Activated CD8-positive, alpha-beta memory T cell treated with anti-CD3 and anti-CD28 coated beads, Interleukin-2, amount 10 ng/mL, durations not matched to agents 7 days and 5 days (primary cell): ENCODE measurements around the gene CRYL1. TPM values are rescaled to one million over a fixed set of nuclear protein-coding genes. Genes with fewer than 3 reads are reported as not detected.
"Not testable (repeated sequence)": the region's sequence is repeated elsewhere in the genome, so short reads cannot be mapped to it uniquely, and the experiment has no call there.

Source experiments
- ATAC-seq: fragments of 150-1000 bp; cut with Tn5 transposase; one replicate; pipeline ENCODE4 v1.10.0; 2021; ENCODE audit warnings: moderate library complexity
- CTCF ChIA-PET: fragments of 350-600 bp; sonication (Branson Sonifier 250); formaldehyde crosslinking; loops from one replicate; lab custom pipeline; 2021; ENCODE audit warnings: antibody characterized with exemption; lab: Charles Lee
- DNase-seq: peaks from one replicate; pipeline ENCODE4 v3.0.0-alpha.2; 2020
- H3K27ac Mint-ChIP-seq: one replicate; pipeline ENCODE4 v1.8.0; 2021; ENCODE audit warnings: mild to moderate bottlenecking, mixed read lengths
- H3K27me3 Mint-ChIP-seq: one replicate; pipeline ENCODE4 v1.8.0; 2021; ENCODE audit warnings: mixed read lengths
- H3K36me3 Mint-ChIP-seq: one replicate; pipeline ENCODE4 v1.8.0; 2021; ENCODE audit warnings: mild to moderate bottlenecking, mixed read lengths
- H3K4me1 Mint-ChIP-seq: one replicate; pipeline ENCODE4 v1.8.0; 2021; ENCODE audit warnings: mixed read lengths
- H3K4me3 Mint-ChIP-seq: one replicate; pipeline ENCODE4 v1.8.0; 2021; ENCODE audit warnings: mild to moderate bottlenecking, moderate library complexity, mixed read lengths
- H3K9me3 Mint-ChIP-seq: one replicate; pipeline ENCODE4 v1.8.0; 2022; ENCODE audit warnings: low read depth, mixed read lengths
- total RNA-seq, 2 experiments: library from RNA; stranded (reverse); gene quantifications; one replicate each; pipeline ENCODE4 v1.2.3, GENCODE V29; 2021

The CRYL1 gene
- total RNA-seq, 2 experiments from 2014 or later, result 11.3 to 13.1 TPM

DNA sequence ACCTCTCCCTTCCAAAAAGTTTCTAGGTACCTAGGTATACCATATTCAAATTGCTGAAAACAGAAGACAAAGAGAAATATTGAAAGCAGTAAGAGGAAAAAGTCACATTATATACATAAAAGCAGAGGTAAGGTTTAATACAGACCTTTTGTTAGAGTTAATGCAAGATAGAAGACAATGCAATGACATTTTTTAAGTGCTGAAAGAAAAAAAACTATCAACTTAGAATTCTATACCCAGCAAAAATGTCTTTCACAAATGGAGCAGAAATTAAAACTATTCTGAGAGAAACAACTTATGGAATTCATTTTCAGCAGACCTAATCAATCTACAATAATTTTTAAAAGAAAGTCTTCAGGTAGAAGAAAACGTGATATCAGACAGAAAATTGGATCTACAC lies 77.2 kb downstream of the CRYL1 start:
- Mint-ChIP-seq H3K27ac (no peak overlapping the region), H3K27me3 (no peaks in the 10 kb centered on the region), H3K9me3 (peaks cover 20% of the 10 kb centered on the region), H3K4me3 (no peak overlapping the region), H3K36me3 (peaks cover 45% of the 10 kb centered on the region), H3K4me1 (peaks cover 8% of the 10 kb centered on the region)
- DNase-seq (no peak), ATAC-seq (no peak)
- CTCF ChIA-PET, result no interaction called here

DNA sequence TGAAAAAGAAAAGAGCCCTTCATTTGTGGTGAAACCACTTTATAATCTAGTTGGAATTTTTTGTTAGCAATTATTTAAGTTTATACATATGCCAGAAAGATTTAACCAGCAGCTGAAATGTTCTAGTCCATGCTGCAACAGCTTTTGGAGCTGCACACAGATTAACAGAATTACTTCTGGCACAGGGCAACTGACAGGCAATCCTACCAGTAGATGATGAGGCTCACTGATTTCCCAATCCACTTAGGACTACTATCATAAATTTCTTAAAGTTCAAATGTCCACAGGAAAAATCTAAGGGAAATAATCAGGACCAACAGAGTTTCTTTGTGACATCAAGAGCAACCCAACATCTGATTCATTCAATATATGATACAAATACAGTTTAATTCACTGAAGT lies 78.8 kb downstream of the CRYL1 start:
- H3K27ac Mint-ChIP-seq, result no peak overlapping the region
- ATAC-seq (no peak), DNase-seq (no peak)
- H3K27me3 Mint-ChIP-seq, result no peaks in the 10 kb centered on the region
- CTCF ChIA-PET, result no interaction called here
- H3K4me1 Mint-ChIP-seq, result peaks cover 17% of the 10 kb centered on the region
- H3K36me3 Mint-ChIP-seq, result peaks cover 45% of the 10 kb centered on the region
- H3K4me3 Mint-ChIP-seq, result no peak overlapping the region
- peaks cover 20% of the 10 kb centered on the region for H3K9me3 Mint-ChIP-seq

DNA sequence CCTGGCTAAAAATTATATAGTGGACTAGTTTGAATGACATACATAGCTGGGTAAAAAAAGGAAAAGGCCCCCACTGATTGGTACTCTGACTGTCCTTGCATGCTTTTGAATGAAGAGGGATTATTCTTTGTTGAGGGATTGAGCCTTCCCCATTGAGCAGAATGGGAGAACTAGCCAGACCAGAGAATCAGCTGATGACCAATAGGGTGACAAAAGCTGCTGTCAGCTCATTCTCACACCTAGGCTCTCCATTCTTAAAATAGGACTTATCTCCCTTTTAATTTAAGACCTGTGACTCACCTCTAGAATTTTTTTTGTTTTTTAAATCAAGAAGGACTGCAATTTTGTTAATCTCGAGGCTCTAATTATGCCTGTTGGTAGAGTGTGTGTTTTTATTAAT lies 79.3 kb downstream of the CRYL1 start:
- ATAC-seq (no peak), DNase-seq (no peak)
- peaks cover 43% of the 10 kb centered on the region for H3K36me3 Mint-ChIP-seq
- CTCF ChIA-PET, result no interaction called here
- peaks cover 20% of the 10 kb centered on the region for H3K9me3 Mint-ChIP-seq
- no peak overlapping the region for H3K27ac Mint-ChIP-seq
- H3K4me3 Mint-ChIP-seq, result no peak overlapping the region
- H3K27me3 Mint-ChIP-seq, result no peaks in the 10 kb centered on the region
- H3K4me1 Mint-ChIP-seq, result peaks cover 15% of the 10 kb centered on the region

DNA sequence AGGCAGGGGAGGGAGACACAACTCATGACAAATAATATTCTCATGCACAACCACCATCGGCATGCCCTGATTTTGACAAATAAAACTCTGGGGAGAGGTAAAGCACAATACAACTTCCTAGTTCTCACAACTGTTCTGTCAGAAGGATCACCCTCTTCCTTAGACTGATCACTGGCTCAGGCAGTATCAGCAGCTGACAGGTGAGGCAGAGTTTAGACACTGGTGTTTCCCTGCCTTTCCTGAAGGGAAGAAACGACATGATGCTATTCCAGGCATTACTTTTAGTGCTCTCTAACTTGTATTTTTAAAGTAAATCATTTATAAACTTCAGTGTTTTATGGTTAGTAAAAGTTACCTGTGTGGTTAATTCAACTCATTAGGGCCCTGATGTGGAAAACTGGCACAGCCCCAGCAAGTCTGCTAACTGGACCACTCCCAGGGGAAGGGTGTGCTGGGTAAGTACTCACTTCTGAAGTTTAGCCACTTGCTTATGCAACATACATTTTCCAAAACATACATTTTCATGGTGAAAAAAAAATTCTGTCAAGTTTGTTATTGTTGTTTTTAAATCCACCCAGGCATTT lies 82.8 kb downstream of the CRYL1 start:
- Mint-ChIP-seq H3K9me3 (peaks cover 6% of the 10 kb centered on the region), H3K27ac (no peak overlapping the region), H3K4me1 (peaks cover 11% of the 10 kb centered on the region), H3K4me3 (no peak overlapping the region), H3K36me3 (peaks cover 24% of the 10 kb centered on the region), H3K27me3 (no peaks in the 10 kb centered on the region)
- ATAC-seq (no peak), DNase-seq (no peak)
- CTCF ChIA-PET, result no interaction called here

DNA sequence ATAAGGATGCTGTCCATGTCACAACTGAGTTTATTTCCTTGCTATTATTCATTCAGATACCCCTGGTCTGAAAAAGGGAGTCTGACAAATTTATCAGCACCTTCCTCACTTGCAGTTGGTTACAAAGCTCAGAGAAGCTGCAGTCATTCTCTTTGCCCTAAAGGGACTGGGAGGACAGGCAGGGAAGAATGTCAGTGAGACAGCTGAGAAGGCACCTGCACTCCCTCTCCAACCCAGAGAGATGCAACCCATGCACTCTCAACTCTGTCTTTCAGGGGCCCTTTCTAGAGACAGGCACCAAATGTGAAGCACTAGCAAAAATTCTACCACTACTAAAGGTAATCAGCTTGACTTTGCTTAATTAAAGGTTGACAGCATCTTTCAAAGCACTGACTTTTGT lies 83.3 kb downstream of the CRYL1 start:
- Mint-ChIP-seq H3K4me1 (peaks cover 11% of the 10 kb centered on the region), H3K4me3 (no peak overlapping the region), H3K9me3 (peaks cover under 1% of the 10 kb centered on the region), H3K36me3 (peaks cover 19% of the 10 kb centered on the region), H3K27ac (no peak overlapping the region), H3K27me3 (no peaks in the 10 kb centered on the region)
- no peak for ATAC-seq
- CTCF ChIA-PET, result no interaction called here
- no peak for DNase-seq

DNA sequence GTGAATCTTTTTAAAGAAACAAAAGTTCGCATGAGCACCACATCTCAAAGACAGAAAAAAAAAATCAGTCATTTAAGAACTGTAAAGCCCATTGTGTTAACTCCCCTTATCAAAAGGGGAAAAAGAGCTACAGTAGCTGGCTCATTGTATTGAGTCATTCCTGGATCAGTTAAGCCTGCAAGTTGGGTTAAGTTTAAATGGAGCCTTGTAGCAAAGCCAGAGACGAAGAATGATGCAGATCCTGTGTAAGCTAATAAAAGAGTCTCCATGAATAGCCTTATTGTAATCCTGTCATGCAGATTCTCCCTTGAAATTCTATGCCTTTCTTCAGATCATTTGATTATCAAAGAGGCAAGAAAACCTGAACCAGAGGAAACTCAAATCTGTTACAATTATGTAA lies 83.8 kb downstream of the CRYL1 start:
- Mint-ChIP-seq H3K27ac (no peak overlapping the region), H3K4me3 (no peak overlapping the region), H3K27me3 (no peaks in the 10 kb centered on the region), H3K36me3 (peaks cover 19% of the 10 kb centered on the region), H3K4me1 (peaks cover 11% of the 10 kb centered on the region), H3K9me3 (no peaks in the 10 kb centered on the region)
- no peak for DNase-seq
- ATAC-seq, result no peak
- CTCF ChIA-PET, result no interaction called here

DNA sequence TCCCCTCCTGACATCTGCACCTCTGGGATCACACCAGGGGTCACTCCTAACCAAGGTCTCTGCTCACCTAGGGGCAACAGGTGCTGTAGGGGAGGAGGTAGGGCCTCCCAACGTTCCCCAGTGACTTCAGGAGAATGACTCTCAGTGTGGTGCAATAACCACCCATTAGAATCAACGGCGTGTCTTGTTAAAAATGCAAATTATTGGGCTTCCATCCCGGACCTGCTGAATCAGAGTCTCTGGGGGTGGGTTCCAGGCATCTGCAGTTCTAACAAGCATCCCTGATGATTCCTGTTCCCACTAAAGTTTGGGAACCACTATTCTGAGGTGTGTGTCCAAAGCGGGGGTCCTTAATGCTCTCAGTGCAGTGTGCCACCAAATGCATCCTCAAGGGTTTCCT lies 84.6 kb downstream of the CRYL1 start:
- peaks cover 11% of the 10 kb centered on the region for H3K4me1 Mint-ChIP-seq
- H3K27ac Mint-ChIP-seq, result no peak overlapping the region
- no peak overlapping the region for H3K4me3 Mint-ChIP-seq
- H3K27me3 Mint-ChIP-seq, result no peaks in the 10 kb centered on the region
- H3K36me3 Mint-ChIP-seq, result peaks cover 12% of the 10 kb centered on the region
- CTCF ChIA-PET, result no interaction called here
- H3K9me3 Mint-ChIP-seq, result no peaks in the 10 kb centered on the region
- ATAC-seq, result no peak
- no peak for DNase-seq

DNA sequence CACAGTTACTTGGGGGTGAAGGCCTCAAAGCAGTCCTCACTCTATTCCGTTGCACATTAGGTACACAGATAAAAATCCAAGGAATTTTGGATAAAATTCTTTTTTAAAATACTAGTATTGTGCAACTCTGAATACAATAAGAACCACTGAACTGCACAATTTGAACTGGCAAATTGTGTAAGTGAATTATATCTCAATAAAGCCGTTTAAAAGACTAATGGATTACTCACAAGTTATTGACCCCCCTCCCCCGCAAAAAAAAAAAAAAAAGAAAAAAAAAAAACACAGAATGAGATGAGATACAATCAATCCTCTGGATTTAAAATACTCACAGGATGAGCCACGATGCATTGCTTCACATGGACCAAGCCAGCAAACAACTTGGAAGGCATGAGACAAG lies 86.4 kb downstream of the CRYL1 start:
- H3K27me3 Mint-ChIP-seq, result no peaks in the 10 kb centered on the region

DNA sequence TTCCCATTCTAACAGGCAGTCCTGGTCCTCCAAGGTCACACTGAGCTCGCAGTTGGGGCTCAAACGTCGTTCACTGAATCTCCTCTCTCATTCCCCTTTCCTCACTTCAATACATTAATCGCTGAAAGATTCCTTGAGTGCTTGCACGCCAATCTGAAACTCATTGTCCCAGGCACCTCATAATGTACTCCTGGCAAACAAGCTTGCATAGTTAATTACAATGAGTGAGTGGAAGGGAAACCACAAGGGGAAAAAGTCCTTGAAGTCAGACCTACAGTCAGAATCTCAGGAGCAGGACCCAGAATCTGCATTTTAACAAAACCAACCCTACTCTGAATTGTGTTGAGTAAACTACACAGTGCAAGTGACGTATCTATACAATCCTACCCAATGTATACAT lies 86.9 kb downstream of the CRYL1 start:
- H3K4me3 Mint-ChIP-seq, result no peak overlapping the region
- H3K9me3 Mint-ChIP-seq, result no peaks in the 10 kb centered on the region
- ATAC-seq (no peak), DNase-seq (no peak)
- no peak overlapping the region for H3K27ac Mint-ChIP-seq
- peaks cover 11% of the 10 kb centered on the region for H3K4me1 Mint-ChIP-seq
- no peaks in the 10 kb centered on the region for H3K27me3 Mint-ChIP-seq
- H3K36me3 Mint-ChIP-seq, result peaks cover 3% of the 10 kb centered on the region
- CTCF ChIA-PET, result no interaction called here

More for the DNA sequence above, 86.4 kb downstream of the CRYL1 start:
- no peak overlapping the region for H3K4me3 Mint-ChIP-seq
- ATAC-seq (no peak), DNase-seq (no peak)
- peaks cover 11% of the 10 kb centered on the region for H3K4me1 Mint-ChIP-seq
- no peaks in the 10 kb centered on the region for H3K9me3 Mint-ChIP-seq
- H3K27ac Mint-ChIP-seq, result no peak overlapping the region
- CTCF ChIA-PET, result no interaction called here
- peaks cover 4% of the 10 kb centered on the region for H3K36me3 Mint-ChIP-seq

DNA sequence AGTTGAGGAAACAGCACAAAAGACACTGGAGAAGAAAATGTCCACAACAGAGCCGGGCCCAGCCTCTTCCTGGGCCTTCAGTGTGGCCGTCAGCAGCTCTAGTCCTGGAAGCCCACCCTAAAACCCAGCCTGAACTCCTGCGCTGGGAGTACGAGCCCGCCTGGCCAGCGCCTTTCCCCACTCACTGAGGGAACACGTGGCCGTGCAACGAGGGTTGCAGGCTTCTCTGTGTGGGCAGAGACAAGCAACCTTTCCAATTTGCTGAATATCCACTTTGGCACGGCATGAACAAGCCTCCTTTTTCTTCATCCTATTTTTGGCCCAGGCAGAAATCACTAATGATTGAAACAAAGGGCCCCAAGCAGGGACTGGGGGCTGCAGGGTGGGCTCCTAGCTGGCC lies 89.2 kb downstream of the CRYL1 start:
- no peaks in the 10 kb centered on the region for H3K36me3 Mint-ChIP-seq

DNA sequence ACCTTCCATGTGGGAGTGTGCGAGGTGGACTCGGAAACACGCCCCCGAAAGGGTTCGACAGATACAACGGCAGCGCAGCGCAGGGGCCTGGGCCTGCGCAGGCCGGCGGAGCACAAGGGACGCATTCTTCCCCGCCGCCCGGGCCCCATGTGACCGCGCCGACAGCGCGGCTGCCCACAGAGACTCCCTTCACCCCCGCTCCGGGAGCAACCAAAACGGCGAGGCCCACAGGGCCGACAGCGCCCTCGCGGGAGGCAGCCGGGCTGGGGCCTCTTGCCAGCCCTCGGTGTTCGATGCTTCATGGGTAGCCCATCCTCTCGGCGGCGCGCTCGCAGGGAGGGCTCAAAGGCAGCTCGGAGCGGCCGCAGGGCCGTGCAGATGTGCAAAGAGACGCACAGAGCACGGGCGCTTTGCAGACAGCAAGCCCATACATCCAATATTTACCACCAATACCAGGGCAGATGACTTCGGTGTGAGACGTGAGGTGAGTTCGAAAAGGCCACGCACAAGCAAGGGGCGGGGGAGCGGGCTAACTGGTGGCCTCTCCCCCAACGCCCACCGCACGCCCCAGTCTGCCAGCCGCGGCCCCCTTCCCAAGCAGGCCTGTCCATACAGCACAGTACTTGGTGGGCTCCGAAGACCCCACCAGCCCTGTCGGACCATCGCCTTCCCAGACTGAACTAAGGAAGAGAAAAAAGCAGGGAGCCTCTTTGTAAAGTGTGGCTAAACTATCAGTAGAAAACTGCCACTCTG lies 89.9 kb downstream of the CRYL1 start:
- no peaks in the 10 kb centered on the region for H3K36me3 Mint-ChIP-seq
- H3K27me3 Mint-ChIP-seq, result no peaks in the 10 kb centered on the region
- CTCF ChIA-PET, result no interaction called here
- H3K27ac Mint-ChIP-seq, result no peak overlapping the region
- ATAC-seq (no peak), DNase-seq (no peak)
- H3K9me3 Mint-ChIP-seq, result no peaks in the 10 kb centered on the region
- no peaks in the 10 kb centered on the region for H3K4me1 Mint-ChIP-seq
- H3K4me3 Mint-ChIP-seq, result no peak overlapping the region

More for the DNA sequence above, 89.2 kb downstream of the CRYL1 start:
- no peaks in the 10 kb centered on the region for H3K9me3 Mint-ChIP-seq
- no peaks in the 10 kb centered on the region for H3K4me1 Mint-ChIP-seq
- CTCF ChIA-PET, result no interaction called here
- H3K4me3 Mint-ChIP-seq, result no peak overlapping the region
- no peak overlapping the region for H3K27ac Mint-ChIP-seq
- ATAC-seq (no peak), DNase-seq (no peak)
- no peaks in the 10 kb centered on the region for H3K27me3 Mint-ChIP-seq

DNA sequence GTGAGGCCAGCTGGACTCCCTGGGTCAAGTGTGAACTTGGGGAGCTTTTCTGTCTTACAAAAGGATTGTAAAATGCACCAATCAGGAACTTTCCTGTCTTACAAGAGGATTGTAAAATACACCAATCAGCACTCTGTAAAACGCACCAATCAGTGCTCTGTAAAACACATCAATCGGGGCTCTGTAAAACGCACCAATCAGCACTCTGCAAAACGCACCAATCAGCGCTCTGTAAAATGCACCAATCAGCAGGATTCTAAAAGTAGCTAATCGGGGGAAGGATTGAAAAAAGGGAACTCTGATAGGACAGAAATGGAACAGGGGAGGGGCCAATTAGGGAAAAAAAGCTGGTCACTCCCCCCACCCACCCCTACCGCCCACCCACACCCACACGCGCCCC lies 91.4 kb downstream of the CRYL1 start:
- CTCF ChIA-PET, result interaction anchor here (1.0 kb wide), 1 partner anchor 22 kb away, joined by 3 read pairs; no protein-coding TSS in a partner anchor
- not testable (repeated sequence) for H3K27ac Mint-ChIP-seq, H3K9me3 Mint-ChIP-seq, DNase-seq, H3K4me3 Mint-ChIP-seq, H3K4me1 Mint-ChIP-seq, ATAC-seq, H3K36me3 Mint-ChIP-seq, H3K27me3 Mint-ChIP-seq

DNA sequence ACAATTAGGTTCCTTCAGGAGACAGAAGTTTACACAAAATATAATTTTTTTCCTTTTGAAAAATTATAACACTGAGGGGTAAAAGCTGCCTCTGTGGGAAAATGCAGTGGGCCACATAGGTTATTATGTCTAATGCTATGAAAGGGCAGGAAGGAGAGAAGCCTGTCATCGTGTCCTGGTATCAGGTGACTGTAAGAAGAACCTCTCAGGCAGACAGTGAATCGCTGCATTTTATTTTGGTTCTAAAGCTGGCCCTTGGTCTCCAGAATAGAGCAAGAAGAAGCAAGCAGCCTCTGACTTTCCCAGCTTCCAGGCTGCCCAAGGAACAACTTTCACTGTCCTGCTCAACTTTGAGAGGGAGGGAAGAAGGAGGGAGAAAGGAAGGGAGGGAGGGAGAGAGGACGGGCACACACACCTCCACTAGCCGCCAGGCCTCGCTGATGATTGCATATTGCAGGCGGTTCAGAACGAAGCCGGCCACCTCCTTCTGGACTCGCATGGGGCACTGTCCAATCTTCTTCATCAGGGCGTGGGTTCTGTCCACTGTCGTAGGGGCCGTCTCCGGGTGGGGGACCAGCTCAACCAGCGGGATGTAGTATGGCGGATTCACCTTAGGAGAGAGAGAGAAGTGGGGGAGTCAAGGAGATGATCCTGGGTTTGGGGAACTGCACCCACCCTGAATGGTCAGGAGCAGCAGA lies 93.8 kb downstream of the CRYL1 start:
- Mint-ChIP-seq H3K27ac (no peak overlapping the region), H3K4me1 (no peaks in the 10 kb centered on the region), H3K27me3 (no peaks in the 10 kb centered on the region), H3K4me3 (no peak overlapping the region), H3K36me3 (peaks cover 2% of the 10 kb centered on the region), H3K9me3 (no peaks in the 10 kb centered on the region)
- ATAC-seq (no peak), DNase-seq (no peak)
- CTCF ChIA-PET, result no interaction called here

DNA sequence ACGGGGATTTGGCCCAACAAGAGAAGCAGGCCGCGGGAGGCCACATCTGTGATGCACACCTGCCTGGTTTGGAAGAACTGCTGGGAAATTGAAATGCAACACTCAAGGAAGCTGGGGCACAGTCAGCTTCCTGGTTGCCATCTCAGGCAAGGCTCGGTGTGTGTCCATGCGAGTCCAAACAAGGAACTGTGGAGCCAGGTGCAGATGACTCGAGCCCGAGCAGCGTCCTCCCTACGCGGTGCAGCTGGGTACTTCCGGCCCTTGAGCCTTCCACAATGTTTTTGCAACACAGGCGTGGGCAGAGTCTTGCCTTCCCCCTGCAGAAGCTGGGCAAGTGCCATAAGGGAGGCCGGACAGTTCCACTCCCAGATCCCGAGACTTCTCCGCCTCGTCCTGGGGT lies 94.6 kb downstream of the CRYL1 start:
- no peak for ATAC-seq
- Mint-ChIP-seq H3K4me1 (no peaks in the 10 kb centered on the region), H3K36me3 (peaks cover 8% of the 10 kb centered on the region), H3K27ac (no peak overlapping the region), H3K27me3 (no peaks in the 10 kb centered on the region), H3K9me3 (no peaks in the 10 kb centered on the region), H3K4me3 (no peak overlapping the region)
- CTCF ChIA-PET, result no interaction called here
- DNase-seq, result no peak
